Thyroid gland (tissue), 4 donors: ENCODE data around the gene RAB40C. TPM values are rescaled to one million over a fixed set of nuclear protein-coding genes. Genes with fewer than 3 reads are reported as not detected.

Experiments used
- DNase-seq, 2 donors: peaks; one replicate each; pipeline ENCODE4 v3.0.0-alpha.2; 2019
- H3K27ac ChIP-seq, 3 donors: fragments of 200-600 bp; sonication (generic); 1 replicate in 2 of 3; 2 replicates in 1 of 3; pipeline ENCODE4 v1.5.1; 2016 to 2019; ENCODE audit warnings: mild to moderate bottlenecking in 1 of 3, moderate library complexity in 1 of 3
- H3K27me3 ChIP-seq: fragments of 200-600 bp; sonication (generic); one replicate; pipeline ENCODE4 v1.5.1; 2019
- H3K36me3 ChIP-seq, 2 donors: fragments of 200-600 bp; sonication (generic); one replicate each; pipeline ENCODE4 v1.5.1; 2016 to 2019
- H3K4me1 ChIP-seq, 2 donors: fragments of 200-600 bp; sonication (generic); one replicate each; pipeline ENCODE4 v1.5.1; 2017 to 2019
- H3K4me3 ChIP-seq, 3 donors: fragments of 200-600 bp; sonication (generic); replicated peaks in 1 of 3; 1 replicate in 2 of 3; 2 replicates in 1 of 3; pipeline ENCODE4 v1.5.1; 2016; ENCODE audit warnings: mild to moderate bottlenecking in 1 of 3
- H3K9me3 ChIP-seq: fragments of 200-600 bp; sonication (generic); one replicate; pipeline ENCODE4 v1.5.1; 2017
- POLR2A ChIP-seq, 2 donors: fragments of 450-650 bp; IDR thresholded peaks; one replicate each; pipeline ENCODE4 v1.6.1; 2017; ENCODE audit warnings: antibody characterized with exemption in 2 of 2, mild to moderate bottlenecking in 2 of 2, moderate library complexity in 1 of 2
- WGBS, 2 donors: methylation state at CpG; one replicate each; pipeline ENCODE4 v1.1.5; 2017; 5-methylcytosine and 5-hydroxymethylcytosine counted together
- intact Hi-C: fragments of 100-400 bp; cut with DNase I; formaldehyde crosslinking; loops from one replicate; pipeline ENCODE4 v1.15.1; 2023
- total RNA-seq, 4 donors: library from RNA; depleted of rRNA; stranded (reverse); fragments of >200 nt; gene quantifications; one replicate each; pipeline ENCODE4 v1.2.3, GENCODE V29; 2016
- TF ChIP-seq, protein P1 (sequence below), 6 experiments: fragments of 200-600 bp in 3 of 6; fragments of 450-650 bp in 3 of 6; sonication (generic) in 3 of 6; IDR thresholded peaks; one replicate each; pipeline ENCODE4 v1.5.1; 2016 to 2019; ENCODE audit warnings: antibody characterized with exemption in 6 of 6, mild to moderate bottlenecking in 2 of 6, inconsistent platforms in 1 of 6, moderate library complexity in 1 of 6

RAB40C gene
- total RNA-seq, 4 donors from 2014 or later = 17.7 to 24.4 (median 18.4) TPM

- peaks cover 11 to 13% of the 10 kb centered on the region in 2 donors for H3K36me3 ChIP-seq
- no peak for TF ChIP-seq POLR2A (IDR thresholded peaks at IDR 0.05)
- TF ChIP-seq, protein P1, sequence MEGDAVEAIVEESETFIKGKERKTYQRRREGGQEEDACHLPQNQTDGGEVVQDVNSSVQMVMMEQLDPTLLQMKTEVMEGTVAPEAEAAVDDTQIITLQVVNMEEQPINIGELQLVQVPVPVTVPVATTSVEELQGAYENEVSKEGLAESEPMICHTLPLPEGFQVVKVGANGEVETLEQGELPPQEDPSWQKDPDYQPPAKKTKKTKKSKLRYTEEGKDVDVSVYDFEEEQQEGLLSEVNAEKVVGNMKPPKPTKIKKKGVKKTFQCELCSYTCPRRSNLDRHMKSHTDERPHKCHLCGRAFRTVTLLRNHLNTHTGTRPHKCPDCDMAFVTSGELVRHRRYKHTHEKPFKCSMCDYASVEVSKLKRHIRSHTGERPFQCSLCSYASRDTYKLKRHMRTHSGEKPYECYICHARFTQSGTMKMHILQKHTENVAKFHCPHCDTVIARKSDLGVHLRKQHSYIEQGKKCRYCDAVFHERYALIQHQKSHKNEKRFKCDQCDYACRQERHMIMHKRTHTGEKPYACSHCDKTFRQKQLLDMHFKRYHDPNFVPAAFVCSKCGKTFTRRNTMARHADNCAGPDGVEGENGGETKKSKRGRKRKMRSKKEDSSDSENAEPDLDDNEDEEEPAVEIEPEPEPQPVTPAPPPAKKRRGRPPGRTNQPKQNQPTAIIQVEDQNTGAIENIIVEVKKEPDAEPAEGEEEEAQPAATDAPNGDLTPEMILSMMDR (IDR thresholded peaks at IDR 0.05) = no peak
- no peaks in the 10 kb centered on the region for H3K27me3 ChIP-seq
- H3K27ac ChIP-seq = no peak overlapping the region
- H3K9me3 ChIP-seq = no peaks in the 10 kb centered on the region
- peaks cover 13 to 22% of the 10 kb centered on the region in 2 donors for H3K4me1 ChIP-seq
- 77 to 91% methylated on average over 14 to 22 of the region's 32 CpGs for WGBS, 2 donors
- H3K4me3 ChIP-seq = no peak overlapping the region
- no peak for DNase-seq
- intact Hi-C loops = no loop called here
These were observed 34.1 kb upstream of the RAB40C start for GRCh38 chr16:555528-556473.

DNA sequence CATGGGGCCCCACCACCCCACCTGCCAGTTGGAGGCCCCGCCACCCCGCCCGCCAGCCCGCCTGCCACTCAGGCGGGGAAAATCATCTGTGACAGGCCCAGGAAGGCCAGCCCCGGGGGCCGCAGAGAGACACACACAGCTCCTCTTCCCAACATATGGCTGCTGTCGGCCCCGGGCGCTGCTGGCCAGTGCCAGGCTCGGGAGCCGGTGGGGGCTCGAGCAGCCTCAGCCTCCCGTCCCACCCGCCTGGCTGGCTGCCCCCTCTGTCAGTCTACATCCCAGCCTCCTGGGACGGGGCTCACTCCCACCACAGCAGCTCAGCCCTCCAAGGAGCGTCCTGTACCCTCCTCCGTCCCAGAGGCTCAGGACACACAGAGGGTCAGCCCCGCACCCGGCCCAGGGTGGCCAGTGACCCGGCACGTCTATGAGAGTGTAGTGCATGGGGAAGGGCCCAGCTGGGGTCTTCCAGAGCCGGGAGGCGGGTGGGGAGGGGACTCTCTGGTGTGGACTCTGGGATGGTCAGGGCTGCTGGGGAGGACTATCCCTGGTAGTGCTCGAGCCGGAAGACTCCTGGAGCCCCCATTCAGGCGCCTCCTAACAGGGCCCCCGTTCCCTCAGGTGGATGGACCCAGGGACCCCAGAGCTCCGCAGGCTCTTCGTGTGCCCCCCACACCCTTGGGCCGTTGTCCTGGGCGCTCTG is 33.2 kb upstream of the RAB40C start:
- intact Hi-C loops = no loop called here
- Histone ChIP-seq H3K36me3 (peaks cover 11 to 12% of the 10 kb centered on the region in 2 donors), H3K4me1 (peaks cover 13 to 22% of the 10 kb centered on the region in 2 donors), H3K27ac (no peak overlapping the region), H3K27me3 (no peaks in the 10 kb centered on the region), H3K4me3 (no peak overlapping the region), H3K9me3 (no peaks in the 10 kb centered on the region)
- TF ChIP-seq POLR2A (IDR thresholded peaks at IDR 0.05) = no peak
- TF ChIP-seq, protein P1 (IDR thresholded peaks at IDR 0.05) = no peak
- 85 to 88% methylated on average over 20 to 31 of the region's 32 CpGs for WGBS, 2 donors
- DNase-seq = no peak

- peaks cover under 1 to 1% of the 10 kb centered on the region in 2 donors for H3K36me3 ChIP-seq
- TF ChIP-seq, protein P1 (IDR thresholded peaks at IDR 0.05) = no peak
- no peak for TF ChIP-seq POLR2A (IDR thresholded peaks at IDR 0.05)
- no peak overlapping the region for H3K27ac ChIP-seq
- H3K9me3 ChIP-seq = no peaks in the 10 kb centered on the region
- no peaks in the 10 kb centered on the region for H3K27me3 ChIP-seq
- no peak overlapping the region for H3K4me3 ChIP-seq
- no peak for DNase-seq
- intact Hi-C loops = no loop called here
- peaks cover 13 to 22% of the 10 kb centered on the region in 2 donors for H3K4me1 ChIP-seq
- WGBS, 2 donors = 77 to 91% methylated on average over 18 to 21 of the region's 23 CpGs
These were observed 32.2 kb upstream of the RAB40C start for GRCh38 chr16:557463-558297.

DNA sequence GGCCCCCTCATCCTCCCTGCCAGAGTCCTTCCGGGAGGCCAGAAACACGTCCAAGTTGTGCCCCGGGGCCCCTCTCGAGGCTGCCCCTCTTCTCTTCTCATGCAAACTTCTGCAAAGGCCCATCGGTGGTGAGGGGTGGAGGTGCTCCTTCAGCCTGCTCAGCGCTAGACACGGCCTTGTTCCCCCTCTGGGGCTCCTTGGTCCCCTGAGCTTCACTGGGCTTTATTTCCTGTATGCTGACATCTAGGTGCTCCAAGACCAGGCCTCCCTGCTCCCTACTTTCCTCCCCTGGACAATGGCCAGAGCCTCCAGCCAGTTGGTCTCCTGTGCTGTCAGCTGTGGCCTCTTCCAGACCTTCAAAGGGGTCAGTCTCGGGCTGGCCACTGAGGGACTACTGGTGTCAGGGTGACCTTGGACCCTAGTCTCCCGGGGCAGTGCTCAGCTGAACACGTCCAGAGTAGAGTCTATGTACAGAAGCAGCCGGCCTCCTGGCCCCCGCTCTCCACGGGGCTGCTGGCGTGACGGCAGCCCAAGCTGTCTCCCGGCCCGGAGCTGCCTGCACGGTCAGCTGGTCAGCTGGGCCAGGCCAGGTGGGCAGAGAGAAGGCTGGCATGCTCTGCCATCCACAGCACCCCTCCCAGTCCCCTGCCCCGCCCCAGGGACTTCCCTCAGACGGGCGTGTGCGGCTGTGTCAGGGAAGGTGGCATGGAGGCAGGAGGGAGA is 31.4 kb upstream of the RAB40C start:
- no peak for TF ChIP-seq POLR2A (IDR thresholded peaks at IDR 0.05)
- TF ChIP-seq, protein P1 (IDR thresholded peaks at IDR 0.05) = no peak
- Histone ChIP-seq H3K4me3 (no peak overlapping the region), H3K36me3 (no peaks in the 10 kb centered on the region), H3K4me1 (peaks cover 13 to 22% of the 10 kb centered on the region in 2 donors), H3K27ac (no peak overlapping the region), H3K27me3 (no peaks in the 10 kb centered on the region), H3K9me3 (no peaks in the 10 kb centered on the region)
- intact Hi-C loops = no loop called here
- peak; percentile 83 to 85 for DNase-seq
- WGBS, 2 donors = 33 to 46% methylated on average over 14 to 17 of the region's 22 CpGs
